Measurements from ENCODE around the gene MIA2. TPM values are rescaled to one million over a fixed set of nuclear protein-coding genes. Genes with fewer than 3 reads are reported as not detected.

The MIA2 gene
- total and polyA plus RNA-seq, 2 experiments from 2014 or later = 9.5 to 10.9 TPM

GRCh38 chr14:39343614-39344013 is 109.9 kb downstream of the MIA2 start (continued):
- TF ChIP-seq REST (IDR thresholded peaks at IDR 0.05; ENCODE audit: unreplicated experiment) = no peak
- no peak for TF ChIP-seq STAT1 (IDR thresholded peaks at IDR 0.05; ENCODE audit: unreplicated experiment)
- TF ChIP-seq NANOG (IDR thresholded peaks at IDR 0.05; ENCODE audit: borderline replicate concordance) = no peak
- no peak for TF ChIP-seq CREB1 (CRISPR knock-in tag; IDR thresholded peaks at IDR 0.05; ENCODE audit: low read depth)
- no peak for TF ChIP-seq ZNF331 (CRISPR knock-in tag; IDR thresholded peaks at IDR 0.05; ENCODE audit: low read depth)

- Histone ChIP-seq H3K27me3 (ENCODE audit: insufficient read depth) (no peaks in the 10 kb centered on the region), H3K27ac (ENCODE audit: low read depth) (no peak overlapping the region), H3K4me2 (no peak overlapping the region), H3K9me2 (ENCODE audit: insufficient read depth) (0 out of 2 replicates have a peak, but pooled peaks cover 3% of the 10 kb centered on the region), H3K4me3 (no peak overlapping the region), H4K20me1 (replicated peaks; ENCODE audit: insufficient read depth) (no peaks in the 10 kb centered on the region), H3K79me2 (replicated peaks; ENCODE audit: insufficient read depth) (no peaks in the 10 kb centered on the region), H3F3A (replicated peaks; ENCODE audit: low read depth) (no peaks in the 10 kb centered on the region), H2AFZ (no peak overlapping the region), H3K4me1 (ENCODE audit: insufficient read depth) (no peaks in the 10 kb centered on the region), H3K36me3 (ENCODE audit: insufficient read depth) (peaks cover 5% of the 10 kb centered on the region; the same call in 1 of the 2 replicates)
- TF ChIP-seq POLR2AphosphoS5 (IDR thresholded peaks at IDR 0.05; ENCODE audit: low read depth) = no peak
- TF ChIP-seq JUNB (IDR thresholded peaks at IDR 0.05; ENCODE audit: unreplicated experiment) = no peak
- no peak for TF ChIP-seq NANOG (IDR thresholded peaks at IDR 0.05; ENCODE audit: borderline replicate concordance)
- TF ChIP-seq CTCF (conservative IDR thresholded peaks at IDR 0.05; ENCODE audit: low read depth in 2 of 2) = no peak
- TF ChIP-seq ZNF114 (CRISPR knock-in tag; IDR thresholded peaks at IDR 0.05) = no peak
- TF ChIP-seq EZH2phosphoT487 (IDR thresholded peaks at IDR 0.05; ENCODE audit: unreplicated experiment) = no peak
- TF ChIP-seq EZH2 (IDR thresholded peaks at IDR 0.05; ENCODE audit: low read depth, unreplicated experiment) = no peak
- TF ChIP-seq REST (IDR thresholded peaks at IDR 0.05; ENCODE audit: unreplicated experiment) = no peak
- TF ChIP-seq STAT1 (IDR thresholded peaks at IDR 0.05; ENCODE audit: unreplicated experiment) = no peak
- Mint-ChIP-seq H3K36me3 (ENCODE audit: low read depth) (peaks cover 19% of the 10 kb centered on the region), H3K9me3 (peaks cover 10% of the 10 kb centered on the region; the same call in 1 of the 3 replicates), H3K27me3 (ENCODE audit: insufficient read depth, low read depth, poor library complexity) (no peaks in the 10 kb centered on the region), H3K4me3 (no peak overlapping the region), H3K27ac (no peak overlapping the region), H3K4me1 (no peaks in the 10 kb centered on the region)
- ATAC-seq = no peak
- DNase-seq (ENCODE audit: low spot score) = no peak
Measured at GRCh38 chr14:39350866-39351265, 117.2 kb downstream of the MIA2 start.
